K562 (cell line): Measurements from ENCODE around the gene ITPA. TPM values are rescaled to one million over a fixed set of nuclear protein-coding genes. Genes with fewer than 3 reads are reported as not detected.

Source experiments
- ATF1 ChIP-seq, 2 experiments: fragments of 450-650 bp in 1 of 2; IDR thresholded peaks; 2 replicates each; pipeline ENCODE4 v1.6.1; 2016; ENCODE audit warnings: missing compliant biosample characterization in 1 of 2, missing genetic modification characterization in 1 of 2
- COPS2 ChIP-seq: fragments of 450-650 bp; conservative IDR thresholded peaks from 2 replicates; pipeline ENCODE4 v1.6.1; 2016; ENCODE audit warnings: mild to moderate bottlenecking, moderate library complexity
- DEAF1 ChIP-seq: fragments of 450-650 bp; formaldehyde crosslinking; IDR thresholded peaks from 2 replicates; pipeline ENCODE4 v1.4.0; 2020; ENCODE audit warnings: mild to moderate bottlenecking, moderate library complexity
- FOXA1 ChIP-seq: fragments of 450-650 bp; IDR thresholded peaks from 2 replicates; pipeline ENCODE4 v1.6.1; 2016; ENCODE audit warnings: mild to moderate bottlenecking, borderline replicate concordance
- HNRNPK ChIP-seq: fragments of 200-400 bp; formaldehyde crosslinking; IDR thresholded peaks from one replicate; pipeline ENCODE4 v1.6.1; 2018; ENCODE audit warnings: mild to moderate bottlenecking, low read depth, low read length; ENCODE audit not compliant: poor library complexity, severe bottlenecking
- HNRNPUL1 ChIP-seq: fragments of 200-400 bp; formaldehyde crosslinking; IDR thresholded peaks from 2 replicates; pipeline ENCODE4 v1.6.1; 2017; ENCODE audit warnings: low read length
- HOXB6 ChIP-seq: fragments of 250-450 bp; sonication (Bioruptor Pico); IDR thresholded peaks from 2 replicates; pipeline ENCODE4 v1.5.1; 2022; ENCODE audit warnings: mild to moderate bottlenecking, borderline replicate concordance
- NR2C2 ChIP-seq, 2 experiments: fragments of 200-800 bp in 1 of 2; sonication (Bioruptor generic) in 1 of 2; sonication (generic) in 1 of 2; formaldehyde crosslinking in 1 of 2; IDR thresholded peaks; 2 replicates each; pipeline versions ENCODE4 v1.6.1 to v1.8.0; 2016 to 2022; ENCODE audit warnings: mild to moderate bottlenecking in 1 of 2, missing compliant biosample characterization in 1 of 2, missing genetic modification characterization in 1 of 2, missing genetic modification reagents in 1 of 2
- PCBP2 ChIP-seq: fragments of 200-400 bp; formaldehyde crosslinking; IDR thresholded peaks from 2 replicates; pipeline ENCODE4 v1.6.1; 2018; ENCODE audit warnings: low read length, low read depth, mild to moderate bottlenecking, moderate library complexity; ENCODE audit not compliant: poor library complexity, severe bottlenecking
- RBFOX2 ChIP-seq: fragments of 200-400 bp; formaldehyde crosslinking; IDR thresholded peaks from 2 replicates; pipeline ENCODE4 v1.6.1; 2017; ENCODE audit warnings: low read depth, mild to moderate bottlenecking, low read length, moderate library complexity
- RBM25 ChIP-seq: fragments of 200-400 bp; formaldehyde crosslinking; IDR thresholded peaks from 2 replicates; pipeline ENCODE4 v1.6.1; 2018; ENCODE audit warnings: low read length, low read depth, moderate library complexity; ENCODE audit not compliant: severe bottlenecking
- RFX7 ChIP-seq: fragments of 250-450 bp; sonication (Bioruptor Pico); IDR thresholded peaks from 2 replicates; pipeline ENCODE4 v1.5.1; 2021; ENCODE audit warnings: mild to moderate bottlenecking
- STAT6 ChIP-seq: sonication (generic); formaldehyde crosslinking; IDR thresholded peaks from 2 replicates; pipeline ENCODE4 v1.8.1; 2023; ENCODE audit warnings: mild to moderate bottlenecking, missing genetic modification reagents
- TAF9B ChIP-seq: fragments of 450-650 bp; IDR thresholded peaks from 2 replicates; pipeline ENCODE4 v1.6.1; 2018; ENCODE audit warnings: mild to moderate bottlenecking; ENCODE audit not compliant: partially characterized antibody
- XRCC4 ChIP-seq: IDR thresholded peaks from one replicate; pipeline ENCODE4 v1.6.1; 2011; ENCODE audit not compliant: insufficient read depth, insufficient read length; ENCODE audit errors: extremely low read depth
- ZBTB1 ChIP-seq: sonication (generic); formaldehyde crosslinking; IDR thresholded peaks from 2 replicates; pipeline ENCODE4 v1.8.1; 2023; ENCODE audit warnings: missing genetic modification reagents, low read depth, mild to moderate bottlenecking, borderline replicate concordance
- ZNF408 ChIP-seq: fragments of 250-450 bp; sonication (Bioruptor Pico); IDR thresholded peaks from 2 replicates; pipeline ENCODE4 v1.4.0; 2020; ENCODE audit warnings: low read depth, mild to moderate bottlenecking, moderate library complexity
- ZNF551 ChIP-seq: fragments of 250-450 bp; sonication (Bioruptor Pico); IDR thresholded peaks from 2 replicates; pipeline ENCODE4 v1.5.0; 2021; ENCODE audit warnings: mild to moderate bottlenecking, moderate library complexity
- polyA plus RNA-seq, 8 experiments: library from polyadenylated mRNA; depleted of rRNA in 4 of 8; stranded (reverse) in 5 of 8; unstranded in 3 of 8; fragments of >200 nt; fragmentation: Nextera tagmentation in 2 of 8; fragmentation: Illumina TruSeq in 1 of 8; extraction: Ambion mirVana in 2 of 8; extraction: Trizol in 1 of 8; gene quantifications; 2 replicates each; pipeline versions ENCODE4 v1.2.1 to v1.2.3, GENCODE V29; 2011 to 2014; ENCODE audit warnings: inconsistent platforms in 1 of 8, missing spikeins in 1 of 8
- total RNA-seq, 7 experiments: library from RNA; depleted of rRNA in 6 of 7; stranded (reverse); fragments of >200 nt in 6 of 7; fragmentation: Illumina TruSeq in 2 of 7; extraction: Trizol in 2 of 7; gene quantifications; 2 replicates each; pipeline versions ENCODE4 v1.2.1 to v1.2.3, GENCODE V29; 2011 to 2021; ENCODE audit warnings: low replicate concordance in 1 of 7
- TF ChIP-seq, protein P1 (sequence below): IDR thresholded peaks from 2 replicates; pipeline ENCODE4 v1.6.1; 2011; ENCODE audit warnings: borderline replicate concordance, low read depth, mild to moderate bottlenecking, moderate library complexity, low read length; ENCODE audit not compliant: insufficient read depth, poor library complexity, severe bottlenecking

Gene ITPA
- total and polyA plus RNA-seq, 9 of the 15 experiments (the other 6 are each of a cell fraction or from before 2014, with no cell fraction given), result 5.0 to 79.7 (median 36.7) TPM

GRCh38 chr20:3204124-3204794 lies 5.0 kb upstream of the ITPA start, which contains the start of gene DDRGK1 (continued):
- no peak for TF ChIP-seq STAT6 (CRISPR knock-in tag)
- TF ChIP-seq HNRNPUL1, result no peak
- TF ChIP-seq XRCC4, result no peak
- no peak for TF ChIP-seq RFX7 (CRISPR knock-in tag)
- no peak for TF ChIP-seq COPS2
- no peak for TF ChIP-seq ZNF408 (CRISPR knock-in tag)
- TF ChIP-seq DEAF1, result no peak
- TF ChIP-seq HOXB6 (CRISPR knock-in tag), result no peak
- TF ChIP-seq ZBTB1 (CRISPR knock-in tag), result no peak
- peak; percentile 84 for TF ChIP-seq RBFOX2
- no peak for TF ChIP-seq FOXA1
- no peak for TF ChIP-seq TAF9B
- TF ChIP-seq ZNF551, result no peak
- TF ChIP-seq, protein P1, sequence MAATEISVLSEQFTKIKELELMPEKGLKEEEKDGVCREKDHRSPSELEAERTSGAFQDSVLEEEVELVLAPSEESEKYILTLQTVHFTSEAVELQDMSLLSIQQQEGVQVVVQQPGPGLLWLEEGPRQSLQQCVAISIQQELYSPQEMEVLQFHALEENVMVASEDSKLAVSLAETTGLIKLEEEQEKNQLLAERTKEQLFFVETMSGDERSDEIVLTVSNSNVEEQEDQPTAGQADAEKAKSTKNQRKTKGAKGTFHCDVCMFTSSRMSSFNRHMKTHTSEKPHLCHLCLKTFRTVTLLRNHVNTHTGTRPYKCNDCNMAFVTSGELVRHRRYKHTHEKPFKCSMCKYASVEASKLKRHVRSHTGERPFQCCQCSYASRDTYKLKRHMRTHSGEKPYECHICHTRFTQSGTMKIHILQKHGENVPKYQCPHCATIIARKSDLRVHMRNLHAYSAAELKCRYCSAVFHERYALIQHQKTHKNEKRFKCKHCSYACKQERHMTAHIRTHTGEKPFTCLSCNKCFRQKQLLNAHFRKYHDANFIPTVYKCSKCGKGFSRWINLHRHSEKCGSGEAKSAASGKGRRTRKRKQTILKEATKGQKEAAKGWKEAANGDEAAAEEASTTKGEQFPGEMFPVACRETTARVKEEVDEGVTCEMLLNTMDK, result no peak
- TF ChIP-seq RBM25, result no peak
- no peak; the same call in 1 of the 2 replicates for TF ChIP-seq NR2C2 (CRISPR knock-in tag; IDR thresholded peaks at IDR 0.05)
- TF ChIP-seq NR2C2 (tag; IDR thresholded peaks at IDR 0.05), result no peak
- no peak for TF ChIP-seq ATF1 (CRISPR knock-in tag; IDR thresholded peaks at IDR 0.05)
- TF ChIP-seq ATF1 (tag; IDR thresholded peaks at IDR 0.05), result peak; percentile 42; the same call in 1 of the 2 replicates
- no peak for TF ChIP-seq HNRNPK
- TF ChIP-seq PCBP2, result no peak
